ENCODE data around the gene MAPK11. TPM values are rescaled to one million over a fixed set of nuclear protein-coding genes. Genes with fewer than 3 reads are reported as not detected.

MAPK11 gene
- total and polyA plus RNA-seq, 7 donors = 0.23 to 7.3 (median 2.9) TPM

DNA sequence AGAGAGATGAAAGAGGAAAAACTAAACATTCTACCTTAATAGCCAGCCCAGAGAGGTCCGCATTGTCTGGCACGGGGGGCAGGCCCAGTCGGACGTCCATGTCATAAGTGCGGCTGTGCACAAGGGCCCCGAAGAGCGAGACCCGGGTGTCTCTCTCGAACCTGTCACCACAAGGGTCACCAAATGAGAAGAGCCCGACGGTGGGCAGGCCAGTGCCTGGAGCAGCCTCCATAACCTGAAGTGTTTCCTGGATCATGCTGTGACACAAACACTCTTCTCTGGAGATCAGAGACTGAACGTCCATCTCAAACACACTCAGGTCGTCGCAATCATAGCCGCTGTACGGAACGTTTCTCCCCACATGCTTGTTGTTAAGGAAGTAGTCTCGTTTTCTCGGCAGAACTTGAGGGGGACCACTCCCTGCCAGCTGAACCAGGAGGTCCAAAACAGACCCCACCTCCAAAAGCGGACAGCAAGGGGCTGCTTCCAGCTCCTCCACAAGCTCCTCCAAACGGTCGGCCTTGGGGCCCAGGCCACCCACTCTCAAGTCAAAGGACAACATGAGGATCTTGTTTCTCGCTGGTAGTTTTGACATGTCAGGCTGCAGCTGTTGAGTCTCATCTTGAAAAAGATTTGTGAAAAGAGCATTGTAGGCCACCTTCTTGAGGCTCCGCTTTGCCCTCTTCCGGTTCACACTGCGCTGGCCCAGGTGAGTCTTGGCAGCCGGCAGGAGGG lies 26.3 kb downstream of the MAPK11 start:
- TF ChIP-seq EP300 (IDR thresholded peaks at IDR 0.05) (no peak), POLR2AphosphoS5 (IDR thresholded peaks at IDR 0.05) (no peak), POLR2A (IDR thresholded peaks at IDR 0.05) (no peak)
- H3K9me3 ChIP-seq = no peaks in the 10 kb centered on the region
- no peaks in the 10 kb centered on the region for H3K27me3 ChIP-seq
- H3K4me3 ChIP-seq = peak overlapping the region; percentile 84 to 94 (median 89)
- WGBS, 2 donors = 3 to 18% methylated on average over 27 of the region's 27 CpGs
- H3K4me1 ChIP-seq = peaks cover 3 to 60% (median 42%) of the 10 kb centered on the region in 4 donors
- DNase-seq = no peak
- H3K36me3 ChIP-seq = peaks cover 6 to 28% (median 14%) of the 10 kb centered on the region in 4 donors
- intact Hi-C loops (cut with DNase I) = loop anchor here (5.0 kb wide), 2 partner anchors 263 to 383 kb away; partner anchors contain the start of genes ARSA, LMF2 and NCAPH2
- H3K27ac ChIP-seq = peak overlapping the region; percentile 92 to 97 (median 96)

DNA sequence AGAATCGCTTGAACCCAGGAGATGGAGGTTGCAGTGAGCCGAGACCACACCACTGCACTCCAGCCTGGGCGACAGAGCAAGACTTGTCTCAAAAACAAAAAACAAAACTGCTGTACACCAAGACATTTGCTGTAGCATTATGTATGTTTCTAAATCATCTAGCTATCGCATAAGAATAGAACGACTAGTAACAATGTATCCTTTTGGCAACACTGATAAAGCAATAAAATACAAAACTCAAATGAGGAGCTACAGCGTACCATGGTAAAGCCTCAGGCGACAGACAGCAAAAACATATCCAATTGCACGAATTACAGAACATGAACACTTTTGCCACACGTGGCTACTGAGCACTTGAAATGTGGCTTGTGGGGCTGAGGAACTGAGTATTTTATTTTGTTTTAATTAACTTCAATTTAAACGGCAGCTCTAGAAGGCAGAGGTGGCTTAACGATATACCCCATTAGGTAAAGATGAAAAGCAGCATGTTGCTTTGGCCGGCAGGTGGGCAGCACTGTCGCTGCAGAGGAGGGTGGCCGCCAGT lies 27.7 kb downstream of the MAPK11 start:
- WGBS, 2 donors = 70 to 72% methylated on average over 14 of the region's 14 CpGs
- Histone ChIP-seq H3K4me3 (peak overlapping the region; percentile 84 to 94 (median 89)), H3K9me3 (no peaks in the 10 kb centered on the region), H3K27ac (peak overlapping the region in 1 of 4 donors; percentile 18), H3K36me3 (peaks cover 6 to 39% (median 14%) of the 10 kb centered on the region in 4 donors), H3K4me1 (peaks cover 3 to 54% (median 42%) of the 10 kb centered on the region in 4 donors), H3K27me3 (no peaks in the 10 kb centered on the region)
- no peak for DNase-seq
- intact Hi-C loops (cut with DNase I) = loop anchor here (5.0 kb wide), 2 partner anchors 265 to 385 kb away; partner anchors contain the start of genes ARSA, LMF2 and NCAPH2
- TF ChIP-seq POLR2AphosphoS5 (IDR thresholded peaks at IDR 0.05) = no peak
- TF ChIP-seq, protein P1, sequence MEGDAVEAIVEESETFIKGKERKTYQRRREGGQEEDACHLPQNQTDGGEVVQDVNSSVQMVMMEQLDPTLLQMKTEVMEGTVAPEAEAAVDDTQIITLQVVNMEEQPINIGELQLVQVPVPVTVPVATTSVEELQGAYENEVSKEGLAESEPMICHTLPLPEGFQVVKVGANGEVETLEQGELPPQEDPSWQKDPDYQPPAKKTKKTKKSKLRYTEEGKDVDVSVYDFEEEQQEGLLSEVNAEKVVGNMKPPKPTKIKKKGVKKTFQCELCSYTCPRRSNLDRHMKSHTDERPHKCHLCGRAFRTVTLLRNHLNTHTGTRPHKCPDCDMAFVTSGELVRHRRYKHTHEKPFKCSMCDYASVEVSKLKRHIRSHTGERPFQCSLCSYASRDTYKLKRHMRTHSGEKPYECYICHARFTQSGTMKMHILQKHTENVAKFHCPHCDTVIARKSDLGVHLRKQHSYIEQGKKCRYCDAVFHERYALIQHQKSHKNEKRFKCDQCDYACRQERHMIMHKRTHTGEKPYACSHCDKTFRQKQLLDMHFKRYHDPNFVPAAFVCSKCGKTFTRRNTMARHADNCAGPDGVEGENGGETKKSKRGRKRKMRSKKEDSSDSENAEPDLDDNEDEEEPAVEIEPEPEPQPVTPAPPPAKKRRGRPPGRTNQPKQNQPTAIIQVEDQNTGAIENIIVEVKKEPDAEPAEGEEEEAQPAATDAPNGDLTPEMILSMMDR (IDR thresholded peaks at IDR 0.05) = no peak
- TF ChIP-seq POLR2A (IDR thresholded peaks at IDR 0.05) = no peak
- no peak for TF ChIP-seq EP300 (IDR thresholded peaks at IDR 0.05)

DNA sequence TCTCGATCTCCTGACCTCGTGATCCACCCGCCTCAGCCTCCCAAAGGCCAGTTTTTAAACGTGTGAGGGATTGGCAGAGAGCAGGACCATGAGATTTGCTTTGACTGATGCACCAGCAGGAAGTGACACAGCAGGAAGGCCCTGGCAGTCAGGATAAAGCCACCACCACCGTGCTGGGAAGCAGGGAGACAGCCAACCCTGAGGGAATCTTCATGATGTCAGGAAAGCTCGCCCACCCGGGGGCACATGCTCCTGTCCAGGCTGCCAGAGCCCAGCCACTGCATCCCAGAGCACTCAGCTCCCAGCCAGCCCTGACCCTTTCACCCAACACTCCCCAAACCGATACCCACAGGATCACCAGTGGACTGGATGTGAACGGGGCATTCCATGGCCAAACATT lies 31.4 kb downstream of the MAPK11 start:
- intact Hi-C loops (cut with DNase I) = no loop called here
- no peaks in the 10 kb centered on the region for H3K27me3 ChIP-seq
- TF ChIP-seq EP300 (IDR thresholded peaks at IDR 0.05) (no peak), POLR2A (IDR thresholded peaks at IDR 0.05) (no peak), POLR2AphosphoS5 (IDR thresholded peaks at IDR 0.05) (no peak)
- TF ChIP-seq, protein P1 (IDR thresholded peaks at IDR 0.05) = no peak
- H3K36me3 ChIP-seq = peaks cover 6 to 36% (median 12%) of the 10 kb centered on the region in 4 donors
- H3K9me3 ChIP-seq = no peaks in the 10 kb centered on the region
- 87 to 90% methylated on average over 9 of the region's 9 CpGs for WGBS, 2 donors
- no peak for DNase-seq
- H3K4me3 ChIP-seq = no peak overlapping the region
- H3K4me1 ChIP-seq = peaks cover 3 to 35% (median 28%) of the 10 kb centered on the region in 4 donors
- H3K27ac ChIP-seq = no peak overlapping the region

DNA sequence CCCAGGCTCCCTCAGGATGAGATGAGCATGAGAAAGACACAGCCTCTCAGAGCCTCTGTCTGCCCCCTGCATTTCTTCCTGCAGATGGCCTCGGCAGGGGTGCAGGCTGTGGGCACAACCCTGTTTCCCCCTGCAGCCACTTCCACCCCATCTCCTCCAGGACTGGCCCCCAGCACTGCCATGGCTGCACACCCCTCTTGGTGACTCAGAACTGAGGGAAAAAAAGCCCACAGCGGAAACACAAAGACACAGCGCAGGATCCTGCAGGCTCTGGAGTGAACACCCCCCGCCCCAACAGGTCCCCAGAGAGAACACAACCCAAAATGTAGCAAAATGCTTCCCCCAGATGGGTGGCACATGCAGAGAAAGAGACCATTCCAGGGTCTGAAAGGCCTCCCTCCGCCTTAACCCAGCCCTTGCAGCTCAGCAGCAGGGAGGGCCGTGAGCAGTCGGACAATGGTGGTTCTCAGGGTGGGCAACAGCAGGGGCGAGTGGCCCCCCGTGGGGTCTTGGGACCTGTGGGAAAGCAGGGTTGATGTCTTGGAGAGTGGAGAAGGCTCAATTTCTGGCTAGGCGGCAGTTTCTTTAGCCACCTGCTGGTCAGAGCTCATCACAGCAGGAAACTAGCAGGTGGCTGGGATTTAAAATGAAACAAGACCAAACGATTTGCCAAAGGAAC lies 33.3 kb downstream of the MAPK11 start:
- DNase-seq = no peak
- H3K27me3 ChIP-seq = no peaks in the 10 kb centered on the region
- H3K4me1 ChIP-seq = peaks cover 0 to 16% (median 11%) of the 10 kb centered on the region in 4 donors
- peaks cover 6 to 54% (median 16%) of the 10 kb centered on the region in 4 donors for H3K36me3 ChIP-seq
- H3K27ac ChIP-seq = no peak overlapping the region
- no peak overlapping the region for H3K4me3 ChIP-seq
- intact Hi-C loops (cut with DNase I) = no loop called here
- TF ChIP-seq POLR2AphosphoS5 (IDR thresholded peaks at IDR 0.05) (no peak), POLR2A (IDR thresholded peaks at IDR 0.05) (no peak), EP300 (IDR thresholded peaks at IDR 0.05) (no peak)
- TF ChIP-seq, protein P1 (IDR thresholded peaks at IDR 0.05) = no peak
- 69 to 70% methylated on average over 11 of the region's 11 CpGs for WGBS, 2 donors
- H3K9me3 ChIP-seq = no peaks in the 10 kb centered on the region

DNA sequence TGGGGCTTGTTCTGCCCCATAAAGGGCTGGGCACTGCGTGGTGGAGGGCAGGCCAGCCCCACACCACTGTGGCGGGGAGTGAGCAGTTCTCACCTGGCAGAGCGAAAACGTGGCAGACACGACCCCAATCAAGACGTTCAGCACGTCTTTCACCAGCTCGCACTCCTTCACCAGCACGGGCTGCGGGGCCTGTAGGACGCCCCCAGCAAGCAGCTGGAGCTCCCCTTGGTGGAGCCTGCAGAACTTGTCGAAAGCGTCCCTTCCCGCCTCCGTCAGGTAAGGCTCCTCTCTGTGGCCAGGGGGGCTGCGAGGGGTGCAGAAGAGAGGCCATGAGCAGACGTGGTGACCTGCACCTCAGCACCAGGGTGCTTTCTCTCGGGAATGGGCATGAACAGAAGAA lies 37.0 kb downstream of the MAPK11 start:
- no peak overlapping the region for H3K27ac ChIP-seq
- H3K9me3 ChIP-seq = no peaks in the 10 kb centered on the region
- no peaks in the 10 kb centered on the region for H3K4me1 ChIP-seq
- DNase-seq = peak; percentile 50
- H3K36me3 ChIP-seq = peaks cover 0 to 54% (median 15%) of the 10 kb centered on the region in 4 donors
- no peak overlapping the region for H3K4me3 ChIP-seq
- no peaks in the 10 kb centered on the region for H3K27me3 ChIP-seq
- intact Hi-C loops (cut with DNase I) = no loop called here
- 94% methylated on average over 18 of the region's 18 CpGs for WGBS, 2 donors
- TF ChIP-seq, protein P1 (IDR thresholded peaks at IDR 0.05) = no peak
- TF ChIP-seq POLR2A (IDR thresholded peaks at IDR 0.05) (no peak), EP300 (IDR thresholded peaks at IDR 0.05) (no peak), POLR2AphosphoS5 (IDR thresholded peaks at IDR 0.05) (no peak)

Measured in sigmoid colon (tissue), 7 donors.